Stimulated activated CD4-positive, alpha-beta T cell treated with anti-CD3 and anti-CD28 coated beads, TNF-alpha, amount 100 ng/mL, for 24 hours (primary cell): ENCODE results near the gene ABCA9.
"Not testable (repeated sequence)": the region's sequence is repeated elsewhere in the genome, so short reads cannot be mapped to it uniquely, and the experiment has no call there.

Experiments used
- DNase-seq, 3 experiments: peaks; one replicate each; pipeline ENCODE4 v3.0.0-alpha.2; 2020; ENCODE audit warnings: low read depth in 3 of 3

The ABCA9 gene, protein sequence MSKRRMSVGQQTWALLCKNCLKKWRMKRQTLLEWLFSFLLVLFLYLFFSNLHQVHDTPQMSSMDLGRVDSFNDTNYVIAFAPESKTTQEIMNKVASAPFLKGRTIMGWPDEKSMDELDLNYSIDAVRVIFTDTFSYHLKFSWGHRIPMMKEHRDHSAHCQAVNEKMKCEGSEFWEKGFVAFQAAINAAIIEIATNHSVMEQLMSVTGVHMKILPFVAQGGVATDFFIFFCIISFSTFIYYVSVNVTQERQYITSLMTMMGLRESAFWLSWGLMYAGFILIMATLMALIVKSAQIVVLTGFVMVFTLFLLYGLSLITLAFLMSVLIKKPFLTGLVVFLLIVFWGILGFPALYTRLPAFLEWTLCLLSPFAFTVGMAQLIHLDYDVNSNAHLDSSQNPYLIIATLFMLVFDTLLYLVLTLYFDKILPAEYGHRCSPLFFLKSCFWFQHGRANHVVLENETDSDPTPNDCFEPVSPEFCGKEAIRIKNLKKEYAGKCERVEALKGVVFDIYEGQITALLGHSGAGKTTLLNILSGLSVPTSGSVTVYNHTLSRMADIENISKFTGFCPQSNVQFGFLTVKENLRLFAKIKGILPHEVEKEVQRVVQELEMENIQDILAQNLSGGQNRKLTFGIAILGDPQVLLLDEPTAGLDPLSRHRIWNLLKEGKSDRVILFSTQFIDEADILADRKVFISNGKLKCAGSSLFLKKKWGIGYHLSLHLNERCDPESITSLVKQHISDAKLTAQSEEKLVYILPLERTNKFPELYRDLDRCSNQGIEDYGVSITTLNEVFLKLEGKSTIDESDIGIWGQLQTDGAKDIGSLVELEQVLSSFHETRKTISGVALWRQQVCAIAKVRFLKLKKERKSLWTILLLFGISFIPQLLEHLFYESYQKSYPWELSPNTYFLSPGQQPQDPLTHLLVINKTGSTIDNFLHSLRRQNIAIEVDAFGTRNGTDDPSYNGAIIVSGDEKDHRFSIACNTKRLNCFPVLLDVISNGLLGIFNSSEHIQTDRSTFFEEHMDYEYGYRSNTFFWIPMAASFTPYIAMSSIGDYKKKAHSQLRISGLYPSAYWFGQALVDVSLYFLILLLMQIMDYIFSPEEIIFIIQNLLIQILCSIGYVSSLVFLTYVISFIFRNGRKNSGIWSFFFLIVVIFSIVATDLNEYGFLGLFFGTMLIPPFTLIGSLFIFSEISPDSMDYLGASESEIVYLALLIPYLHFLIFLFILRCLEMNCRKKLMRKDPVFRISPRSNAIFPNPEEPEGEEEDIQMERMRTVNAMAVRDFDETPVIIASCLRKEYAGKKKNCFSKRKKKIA (N-terminal part only)

GRCh38 chr17:69060822-69061221 lies at the start of gene ABCA9:
ABCA9 (minus strand) TSS chr17:69060927; CDS start chr17:69051126, 9,801 bp downstream.
- DNase-seq = no peak

- DNase-seq = no peak
These were observed 45.4 kb upstream of the ABCA9 start for GRCh38 chr17:69105907-69106730.

DNA sequence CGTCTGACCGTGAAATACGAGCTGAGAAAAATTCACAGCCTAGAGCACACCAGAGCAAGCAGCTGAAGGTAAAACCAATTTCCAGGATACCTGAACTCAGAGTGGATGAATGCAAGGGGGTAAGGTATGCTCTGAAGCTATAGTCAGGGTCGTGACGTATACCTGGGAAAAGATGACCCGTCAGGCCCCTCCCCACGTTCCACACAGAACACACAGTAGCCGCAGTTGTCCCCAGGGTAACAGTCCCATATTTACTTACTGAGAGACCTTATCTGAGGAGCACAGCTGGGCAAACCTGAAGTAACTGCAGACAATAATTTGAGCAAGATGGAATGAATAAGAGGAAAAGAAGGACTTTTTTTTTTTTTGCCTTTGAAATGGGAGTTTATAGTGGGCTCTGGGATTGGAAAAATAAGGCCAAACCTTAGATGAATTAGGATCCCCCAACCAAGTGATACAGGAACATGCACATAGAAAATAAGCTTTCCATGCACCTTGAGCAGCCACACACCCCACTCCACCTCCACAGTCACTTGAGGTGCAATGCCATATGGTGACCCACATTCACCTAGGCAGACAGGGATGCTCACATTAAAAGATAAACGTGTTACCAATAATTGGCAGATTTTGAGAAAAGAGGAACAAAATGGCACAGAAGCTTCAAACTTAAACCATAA lies 43.0 kb upstream of the ABCA9 start:
- DNase-seq = no peak

DNA sequence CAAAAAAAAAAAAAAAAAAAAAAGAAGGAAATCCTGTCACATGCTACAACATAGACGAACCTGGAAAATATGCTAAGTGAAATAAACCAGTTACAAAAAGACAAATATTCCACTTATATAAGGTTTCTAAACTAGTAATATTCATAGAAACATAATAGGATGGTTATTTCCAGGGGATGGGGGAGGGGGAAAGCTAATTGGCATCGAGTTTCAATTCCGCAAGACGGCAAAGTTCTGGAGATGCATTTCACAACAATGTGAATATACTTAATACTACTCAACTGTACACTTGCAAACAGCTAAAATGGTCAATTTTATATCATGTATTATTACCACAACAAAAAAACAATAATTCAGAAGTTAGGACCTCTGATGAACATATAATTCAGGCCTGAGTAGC lies 37.9 kb upstream of the ABCA9 start:
- no peak for DNase-seq

DNA sequence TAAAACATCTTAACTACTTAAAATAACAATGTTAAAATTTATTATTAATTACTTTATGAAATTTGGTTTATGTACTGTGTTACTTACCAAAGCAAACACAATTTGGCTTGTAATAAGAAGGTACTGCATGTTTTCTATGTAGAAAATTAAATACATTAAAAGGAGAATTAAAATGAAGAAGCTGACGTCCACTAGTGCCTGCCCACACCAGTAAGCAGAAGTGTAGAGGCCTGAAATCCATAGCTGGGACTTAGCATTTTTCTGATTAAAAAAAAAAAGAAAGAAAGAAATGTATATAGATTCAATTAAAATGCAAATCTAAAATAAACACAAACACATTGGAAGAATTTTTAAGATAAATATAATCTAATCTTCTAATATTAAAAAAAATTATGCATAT lies 35.8 kb upstream of the ABCA9 start:
- DNase-seq = no peak

DNA sequence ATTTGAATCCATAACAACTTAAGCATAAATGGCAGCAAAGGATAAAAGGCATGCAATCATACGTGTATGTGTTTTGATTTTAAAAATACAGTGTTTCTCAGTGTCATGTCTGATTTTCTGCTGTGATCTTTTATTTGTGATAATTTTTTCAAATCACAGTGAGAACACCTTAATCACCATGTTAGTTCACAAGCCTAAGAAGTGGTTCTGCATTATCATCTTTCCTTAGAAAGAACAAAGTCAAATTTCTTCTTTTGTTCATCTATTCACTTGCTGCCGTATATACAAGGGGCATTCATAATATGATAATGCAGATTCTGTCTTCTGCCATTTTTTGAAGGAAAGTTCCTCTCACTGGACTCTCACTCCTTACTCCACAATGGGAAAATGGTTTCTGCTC lies 33.3 kb upstream of the ABCA9 start:
- DNase-seq = no peak

DNA sequence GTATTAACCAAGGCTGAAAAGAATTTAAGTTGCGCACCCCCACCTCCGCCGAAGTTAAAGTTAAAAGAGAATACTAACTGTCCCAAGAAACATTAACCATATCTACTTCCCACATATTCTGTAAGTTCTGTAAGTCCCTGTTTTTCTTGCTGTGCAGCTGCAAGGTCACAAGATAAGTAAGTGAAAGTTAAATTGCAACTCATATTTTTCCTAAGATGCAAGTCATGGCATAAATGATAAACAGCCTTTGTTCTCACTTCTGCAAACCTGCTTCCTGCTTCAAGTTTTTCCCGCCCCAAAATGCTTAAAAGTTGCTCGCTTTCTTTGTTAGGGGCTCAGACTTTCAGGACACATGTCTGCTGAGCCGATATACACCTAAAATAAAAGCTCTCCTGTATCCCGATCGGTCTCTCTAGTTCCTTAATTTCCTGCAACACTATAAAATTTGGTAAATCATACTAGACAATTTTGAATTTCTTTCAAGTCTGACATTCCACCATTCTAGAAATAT lies 32.6 kb upstream of the ABCA9 start:
- no peak for DNase-seq

DNA sequence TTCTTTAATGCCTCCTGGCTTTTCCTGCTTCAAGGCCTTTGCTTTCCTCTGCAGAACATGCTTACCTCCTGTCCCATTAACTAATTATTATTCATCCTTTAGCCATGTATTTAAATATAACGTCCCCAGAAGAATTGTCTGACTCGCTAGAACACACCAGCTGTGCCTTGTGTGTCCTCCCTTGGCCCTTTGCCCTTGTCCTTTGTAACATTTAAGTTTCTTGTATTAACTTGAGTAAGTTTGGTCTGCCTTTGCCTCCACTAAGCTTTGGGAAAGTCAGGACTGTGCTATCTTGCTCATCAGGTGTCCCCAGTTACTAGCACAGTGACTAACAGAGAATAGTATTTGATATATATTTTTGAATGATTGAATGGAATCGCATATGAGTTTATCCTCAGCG lies 29.6 kb upstream of the ABCA9 start:
- no peak for DNase-seq

- DNase-seq = no peak
These were observed 28.0 kb upstream of the ABCA9 start for GRCh38 chr17:69088643-69089200.

GRCh38 chr17:69086641-69087040 lies 25.9 kb upstream of the ABCA9 start:
- no peak for DNase-seq

- no peak for DNase-seq
These were observed 24.2 kb upstream of the ABCA9 start for GRCh38 chr17:69084911-69085310.

- no peak for DNase-seq
These were observed 22.0 kb upstream of the ABCA9 start for GRCh38 chr17:69082696-69083095.

DNA sequence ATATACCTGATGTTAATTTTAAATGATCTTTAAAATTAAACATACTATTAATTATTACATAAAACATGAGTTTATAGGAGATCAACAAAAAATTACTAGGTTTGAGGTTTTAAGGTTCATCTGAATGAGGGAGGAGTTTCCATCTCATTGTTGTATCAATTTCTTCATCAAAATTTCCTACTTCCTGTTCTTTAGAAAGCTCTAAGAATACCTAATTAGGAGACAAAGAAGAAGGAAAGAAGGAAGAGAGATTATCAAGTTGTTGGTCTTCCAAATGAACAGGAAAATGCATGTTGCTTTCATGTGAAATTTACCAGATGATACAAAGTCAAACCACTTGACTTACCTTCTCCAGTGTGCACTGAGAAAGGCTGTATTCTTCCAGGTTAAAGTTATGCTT lies 18.1 kb upstream of the ABCA9 start:
- no peak for DNase-seq

DNA sequence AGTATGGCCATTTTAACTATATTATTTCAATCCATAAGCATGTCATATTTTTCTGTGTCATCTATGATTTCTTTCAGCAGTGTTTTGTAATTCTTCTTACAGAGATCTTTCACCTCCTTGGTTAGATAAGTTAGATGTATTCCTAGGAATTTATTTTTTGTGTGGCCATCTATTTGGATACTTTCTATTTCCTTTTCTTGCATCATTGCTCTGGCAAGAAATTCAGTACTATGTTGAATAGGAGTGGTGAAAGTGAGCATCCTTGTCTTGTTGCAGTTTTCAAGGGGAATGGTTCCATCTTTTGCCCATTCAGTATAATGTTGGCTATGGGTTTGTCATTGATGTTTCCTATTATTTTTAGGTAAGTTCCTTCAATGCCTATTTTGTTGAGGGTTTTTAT lies 15.1 kb upstream of the ABCA9 start:
- DNase-seq = no peak

- not testable (repeated sequence) for DNase-seq
These were observed 12.7 kb upstream of the ABCA9 start for GRCh38 chr17:69073392-69073791.

DNA sequence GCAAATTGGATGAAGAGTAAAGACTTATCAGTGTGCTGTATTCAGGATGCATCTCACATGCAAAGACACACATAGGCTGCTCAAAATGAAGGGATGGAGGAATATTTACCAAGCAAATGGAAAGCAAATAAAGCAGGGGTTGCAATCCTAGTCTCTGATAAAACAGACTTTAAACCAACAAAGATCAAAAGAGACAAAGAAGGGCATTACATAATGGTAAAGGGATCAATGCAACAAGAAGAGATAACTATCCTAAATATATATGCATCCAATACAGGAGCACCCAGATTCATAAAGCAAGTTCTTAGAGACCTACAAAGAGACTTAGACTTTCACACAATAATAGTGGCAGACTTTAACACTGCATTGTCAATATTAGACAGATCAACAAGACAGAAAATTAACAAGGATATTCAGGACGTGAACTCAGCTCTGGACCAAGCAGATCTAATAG lies 12.1 kb upstream of the ABCA9 start:
- not testable (repeated sequence) for DNase-seq

DNA sequence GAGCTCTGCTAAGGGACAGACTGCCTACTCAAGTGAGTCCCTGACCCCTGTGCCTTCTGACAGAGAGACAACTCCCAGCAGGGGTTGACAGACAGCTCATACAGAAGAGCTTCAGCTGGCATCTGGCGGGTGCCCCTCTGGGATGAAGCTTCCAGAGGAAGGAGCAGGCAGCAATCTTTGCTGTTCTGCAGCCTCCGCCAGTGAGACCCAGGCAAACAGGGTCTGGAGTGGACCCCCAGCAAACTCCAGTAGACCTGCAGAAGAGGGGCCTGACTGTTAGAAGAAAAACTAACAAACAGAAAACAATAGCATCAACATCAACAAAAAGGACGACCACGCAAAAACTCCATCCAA lies 10.5 kb upstream of the ABCA9 start:
- DNase-seq = not testable (repeated sequence)

GRCh38 chr17:69070378-69071232 lies 9.9 kb upstream of the ABCA9 start:
- DNase-seq = not testable (repeated sequence)

DNA sequence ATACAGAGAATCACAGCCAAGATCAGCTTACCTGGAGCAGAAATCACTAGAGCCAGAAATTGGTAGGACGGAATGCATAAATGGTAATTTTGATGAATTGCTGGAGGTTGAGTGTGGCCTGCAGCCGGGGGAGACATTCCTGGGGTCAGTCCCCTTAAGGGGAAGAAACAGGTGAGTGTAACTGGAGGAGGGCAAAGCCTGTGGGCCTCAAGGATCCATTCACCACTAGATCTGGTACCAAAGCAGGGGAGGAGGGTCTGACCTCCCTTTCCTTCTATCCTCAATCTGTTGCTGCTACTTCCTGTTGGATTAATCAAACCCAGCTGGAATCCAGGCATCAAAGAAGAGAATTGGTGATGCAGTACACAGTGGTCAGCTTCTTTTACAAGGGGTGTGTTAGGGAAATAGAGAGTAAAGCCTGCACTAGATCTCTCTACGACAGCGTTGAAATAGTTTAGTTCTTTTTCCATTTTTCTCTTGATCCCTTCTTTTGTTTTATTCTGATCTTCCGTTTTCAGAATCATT lies 8.6 kb upstream of the ABCA9 start:
- no peak for DNase-seq
